GM21360 (cell line): Measurements from ENCODE around the gene STK11.

Experiments
- ATAC-seq: cut with Tn5 transposase; IDR thresholded peaks from one replicate; pipeline ENCODE4 v1.9.1; 2021; ENCODE audit warnings: mild to moderate bottlenecking, moderate library complexity; ENCODE audit not compliant: unreplicated experiment

Gene STK11

GRCh38 chr19:1272423-1273262, 67.1 kb downstream of the STK11 start:
- no peak for ATAC-seq

- ATAC-seq = no peak
These were observed 67.9 kb downstream of the STK11 start for GRCh38 chr19:1273263-1274041.

DNA sequence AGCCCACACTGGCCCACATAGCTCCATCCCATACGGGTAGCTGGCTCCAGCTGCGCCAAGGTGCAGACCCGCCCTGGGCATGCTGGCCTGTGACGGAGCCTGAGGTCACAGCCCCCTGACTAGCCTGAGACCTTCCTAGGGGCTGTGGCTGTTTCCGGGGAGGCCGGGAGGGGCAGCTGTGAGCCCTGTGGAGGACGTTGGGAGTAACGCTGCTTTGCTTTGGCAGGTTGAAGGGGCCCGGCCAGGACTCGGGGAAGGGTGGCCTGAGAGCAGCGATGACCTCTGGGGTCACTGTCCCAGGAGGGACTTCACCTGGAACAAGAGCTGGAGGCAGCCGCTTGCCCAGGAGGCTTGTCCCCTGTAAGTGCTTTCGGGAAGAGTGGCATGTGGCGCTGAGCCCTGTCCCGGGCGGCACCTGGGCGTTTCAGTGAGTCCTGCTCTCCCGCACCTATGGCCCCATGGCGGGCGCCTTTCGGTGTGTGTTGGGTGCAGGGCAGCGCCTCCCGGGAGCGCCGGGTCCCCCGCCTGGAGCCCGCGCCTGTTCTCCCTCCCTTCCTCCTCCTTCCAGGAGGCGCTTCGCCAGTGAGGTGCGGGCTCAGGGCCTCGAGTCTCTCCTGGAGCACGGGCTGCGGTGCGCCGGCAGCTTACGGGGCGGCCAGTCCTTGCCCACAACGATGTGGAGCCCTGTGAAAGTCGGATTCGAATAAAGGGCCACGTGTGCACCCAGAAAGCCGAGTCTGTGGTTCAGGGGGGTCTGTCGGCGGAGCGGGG, 68.7 kb downstream of the STK11 start:
- no peak for ATAC-seq

DNA sequence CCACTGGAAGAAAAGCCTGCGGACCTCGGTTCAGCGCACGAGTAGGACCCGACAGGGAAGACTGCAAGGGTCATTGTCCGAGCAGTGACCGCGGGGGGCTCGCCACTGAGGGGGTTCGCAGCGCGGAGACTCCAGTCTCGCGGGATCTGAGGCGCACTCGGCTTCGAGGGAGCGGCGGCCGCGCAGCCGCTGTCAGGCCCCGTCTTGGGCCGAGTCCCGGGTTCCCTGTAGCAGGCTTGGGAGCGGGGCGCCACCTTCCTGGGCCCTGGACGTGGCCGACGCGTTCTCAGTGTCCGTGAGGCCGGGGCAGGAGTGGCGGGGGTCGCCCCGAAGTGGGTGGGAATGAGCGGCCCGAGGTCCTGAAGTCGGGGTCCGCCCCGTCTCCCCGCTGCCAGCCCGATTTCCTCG, 69.3 kb downstream of the STK11 start:
- no peak for ATAC-seq

- peak; percentile 57 for ATAC-seq
These were observed 69.8 kb downstream of the STK11 start, which contains the start of gene FAM174C for GRCh38 chr19:1275260-1275975. FAM174C (plus strand) TSS chr19:1275530; CDS start chr19:1275550, 20 bp downstream.

- no peak for ATAC-seq
These were observed 70.5 kb downstream of the STK11 start for GRCh38 chr19:1275976-1276627.

DNA sequence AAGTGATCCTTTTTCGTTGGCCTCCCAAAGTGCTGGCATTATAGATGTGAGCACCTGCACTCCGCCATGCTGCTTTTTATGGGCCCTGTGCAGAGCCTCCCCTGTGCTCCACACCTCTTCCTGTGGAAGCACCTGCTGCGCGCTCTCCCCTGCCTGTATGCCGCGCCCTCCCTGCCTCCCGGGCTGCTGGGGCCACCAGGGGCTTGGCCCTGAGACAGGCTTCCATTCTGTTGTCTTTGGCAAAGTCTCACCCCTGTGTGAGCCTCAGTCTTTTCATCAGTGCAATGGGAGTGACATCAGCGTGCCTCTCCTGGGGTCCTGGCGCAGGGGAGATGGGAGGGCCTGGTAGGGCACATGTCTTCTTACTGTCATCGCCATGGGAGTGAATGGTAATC, 71.0 kb downstream of the STK11 start:
- no peak for ATAC-seq

- ATAC-seq = no peak
These were observed 71.5 kb downstream of the STK11 start for GRCh38 chr19:1277061-1277460.
